Suprapubic skin (tissue), 2 donors: Measurements from ENCODE around the gene GAS6.

Experiments
- EP300 ChIP-seq: sonication (generic); formaldehyde crosslinking; IDR thresholded peaks from one replicate; pipeline ENCODE4 v1.6.1; 2017; ENCODE audit warnings: antibody characterized with exemption
- POLR2A ChIP-seq, 2 donors: fragments of 450-650 bp; IDR thresholded peaks; one replicate each; pipeline ENCODE4 v1.6.1; 2017; ENCODE audit warnings: antibody characterized with exemption in 2 of 2, mild to moderate bottlenecking in 2 of 2, moderate library complexity in 2 of 2

- TF ChIP-seq POLR2A (IDR thresholded peaks at IDR 0.05) (no peak), EP300 (no peak)
Measured at GRCh38 chr13:113850722-113851479, 13.0 kb downstream of the GAS6 start.
